ENCODE results near the gene SPANXN5. TPM values are rescaled to one million over a fixed set of nuclear protein-coding genes. Genes with fewer than 3 reads are reported as not detected.
"Not testable (repeated sequence)": the region's sequence is repeated elsewhere in the genome, so short reads cannot be mapped to it uniquely, and the experiment has no call there.

SPANXN5 gene
- total RNA-seq, 1 donor from 2014 or later, result not detected

GRCh38 chrX:52750952-52751351 lies 46.3 kb downstream of the SPANXN5 start, which contains the start of gene SSX2B:
TSS of gene SSX2B (plus strand) at chrX:52751252. CDS start at chrX:52752681, 1,429 bp downstream.
- not testable (repeated sequence) for DNase-seq (ENCODE audit: low read depth); H3K4me3 ChIP-seq (ENCODE audit: low read depth, low read length)

Other genes with a start within 250 kb of the SPANXN5 start
- gene SSX7, start 142.5 kb downstream of the SPANXN5 start, total RNA-seq, result not detected in 2 replicates
- not detected in 2 replicates for gene SSX2, start 90.2 kb downstream of the SPANXN5 start, total RNA-seq
- not detected in 2 replicates for gene SSX2B, start 46.2 kb downstream of the SPANXN5 start, total RNA-seq
- not detected in 2 replicates for gene XAGE5, start 13.9 kb upstream of the SPANXN5 start, total RNA-seq
- gene XAGE3, start 70.7 kb upstream of the SPANXN5 start, total RNA-seq, result not detected in 2 replicates
- 3.2 and 6.6 TPM in 2 replicates for gene FAM156B, start 99.9 kb upstream of the SPANXN5 start, total RNA-seq
- 5.0 and 12.6 TPM in 2 replicates for gene FAM156A, start 161.1 kb upstream of the SPANXN5 start, total RNA-seq